GM18499 (cell line): ENCODE results near the gene SALL3.

ENCODE experiments used
- ATAC-seq: cut with Tn5 transposase; IDR thresholded peaks from one replicate; pipeline ENCODE4 v1.9.1; 2021; ENCODE audit warnings: moderate number of reproducible peaks; ENCODE audit not compliant: insufficient read depth, unreplicated experiment

The SALL3 gene

DNA sequence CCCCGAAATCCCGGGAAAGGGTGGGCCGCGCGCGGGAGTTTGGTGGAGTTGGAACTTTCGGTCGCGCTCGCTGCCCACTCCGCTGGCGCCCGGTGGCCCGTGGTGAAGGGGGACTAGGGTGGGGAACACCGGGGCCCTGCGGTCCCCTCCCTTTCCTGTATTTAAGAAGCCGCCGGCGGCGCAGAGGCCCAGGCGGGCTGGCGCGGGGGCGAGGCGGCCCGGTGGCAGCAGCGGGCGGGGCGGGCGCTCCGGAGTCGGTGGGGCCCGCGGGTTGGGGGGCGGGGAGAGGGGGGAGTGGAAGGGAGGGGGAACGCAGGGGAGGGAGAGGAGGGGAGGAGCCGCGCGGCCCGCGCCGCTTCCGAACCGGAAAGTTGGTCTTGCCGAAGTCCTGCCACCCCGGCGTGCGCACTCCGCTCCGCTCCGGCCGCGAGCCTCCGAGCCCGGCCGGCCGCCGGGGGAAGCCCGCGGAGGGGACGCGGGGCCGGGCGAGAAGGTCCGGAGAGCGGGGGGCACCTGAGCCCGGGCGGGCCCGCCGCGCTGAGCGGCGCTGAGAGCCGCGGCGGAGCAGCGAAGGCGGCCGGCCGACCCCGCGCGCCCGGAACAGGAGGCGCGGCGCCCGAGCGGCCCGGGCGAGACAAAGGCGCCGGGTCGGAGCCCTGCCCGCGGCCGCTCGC, 425 bp upstream of the SALL3 start:
- ATAC-seq, result no peak

DNA sequence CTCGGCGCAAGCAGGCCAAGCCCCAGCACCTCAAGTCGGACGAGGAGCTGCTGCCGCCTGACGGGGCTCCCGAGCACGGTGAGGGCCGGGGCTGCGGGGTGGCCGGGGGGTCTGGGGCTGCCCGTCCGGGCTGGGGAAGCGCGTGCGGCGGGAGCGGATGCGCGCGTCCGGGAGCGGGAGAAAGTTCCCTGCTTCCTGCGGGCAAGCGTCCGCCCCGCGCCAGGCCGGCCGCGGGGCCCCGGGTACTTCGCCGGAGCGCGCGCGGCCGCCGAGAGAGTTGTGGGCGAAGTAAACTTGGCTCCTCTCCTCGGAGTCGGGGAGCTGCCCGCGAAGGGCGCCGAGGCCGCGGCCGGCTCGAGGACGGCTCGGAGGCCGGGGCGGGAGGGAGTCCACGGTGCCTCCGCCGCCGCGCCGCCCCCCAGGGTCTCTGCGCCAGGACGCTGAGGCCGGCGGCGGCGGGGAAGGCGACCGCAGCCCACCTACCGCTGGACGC, 707 bp downstream of the SALL3 start:
- ATAC-seq, result no peak

DNA sequence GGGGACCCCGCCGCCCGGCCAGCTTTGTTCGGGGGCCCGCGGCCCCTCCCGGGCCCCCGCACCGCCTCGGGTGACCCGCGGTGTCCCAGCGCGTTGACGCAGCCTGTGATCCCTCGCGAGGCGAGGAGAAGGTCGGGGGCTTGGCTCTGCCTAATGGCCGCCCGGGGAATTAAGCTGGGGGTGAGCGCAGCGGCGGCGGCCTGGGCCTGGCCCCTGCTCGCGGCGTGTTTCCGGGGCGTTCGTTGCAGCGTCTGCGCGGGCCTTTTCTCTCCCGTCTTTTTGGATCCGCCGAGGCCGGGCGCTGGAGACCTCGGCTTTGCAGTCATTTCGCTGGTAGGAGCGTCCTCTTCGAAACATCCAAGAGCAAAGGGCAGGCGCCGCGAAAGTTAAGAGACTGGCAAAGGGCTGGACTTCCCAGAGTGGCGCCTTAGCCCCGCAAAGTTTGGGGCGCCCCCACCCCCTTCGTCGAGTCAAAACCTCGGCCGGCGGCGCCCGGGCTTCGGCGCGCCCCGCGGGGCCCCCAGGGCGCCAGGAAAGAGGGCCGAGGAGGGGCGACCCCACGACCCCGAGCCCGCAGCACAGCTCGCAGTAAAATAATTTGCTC, 1.3 kb downstream of the SALL3 start:
- no peak for ATAC-seq

DNA sequence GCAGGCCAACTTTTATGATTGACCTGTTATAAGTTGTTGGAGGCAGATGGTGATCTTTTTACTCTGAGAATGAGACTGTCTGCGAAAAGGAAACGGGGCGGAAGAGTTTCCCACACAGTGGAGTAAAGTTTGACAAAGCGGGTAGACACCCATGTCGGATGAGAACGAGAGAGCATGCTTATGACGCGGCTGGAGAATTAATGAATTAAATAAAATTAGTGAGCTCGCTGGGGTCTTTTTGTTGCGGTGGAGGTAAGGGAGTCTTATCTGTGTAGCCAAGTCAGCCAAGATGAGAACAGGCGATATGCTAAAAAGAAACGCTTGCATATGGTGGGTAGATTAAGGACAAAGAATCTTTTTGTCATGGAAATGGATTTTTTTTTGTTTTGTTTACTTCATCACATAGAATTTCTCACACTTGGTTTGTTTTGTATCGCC, 1.8 kb downstream of the SALL3 start:
- ATAC-seq, result no peak

DNA sequence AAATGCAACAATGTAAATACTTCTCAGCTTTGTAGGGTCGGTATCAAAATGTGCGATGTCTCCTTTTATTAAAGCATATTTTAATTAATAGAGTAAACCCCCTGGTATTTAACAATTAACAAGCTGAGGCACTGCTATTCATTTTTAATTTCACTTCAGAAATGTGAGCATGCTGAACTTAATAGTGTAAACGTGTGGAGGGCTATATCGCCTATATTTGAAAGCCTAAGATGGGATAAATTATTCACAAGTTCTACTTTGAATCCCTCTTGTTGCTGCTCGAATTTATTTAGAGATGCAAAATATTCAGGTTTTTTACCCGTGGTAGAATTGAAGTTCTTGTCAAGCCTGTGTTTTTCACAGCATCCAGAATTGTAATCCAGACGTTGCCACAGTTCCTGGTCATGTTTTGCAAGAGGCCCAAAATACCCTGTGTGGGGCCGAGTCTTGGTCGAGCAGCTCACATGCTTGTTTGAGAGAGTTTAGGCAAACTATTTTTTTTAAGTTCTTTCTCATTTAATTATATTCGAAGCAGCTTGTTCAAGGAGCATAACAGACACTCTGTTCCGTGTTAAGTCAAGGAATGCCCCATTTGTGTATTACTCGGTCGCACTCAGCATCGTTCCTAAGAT, 2.5 kb downstream of the SALL3 start:
- ATAC-seq, result no peak

DNA sequence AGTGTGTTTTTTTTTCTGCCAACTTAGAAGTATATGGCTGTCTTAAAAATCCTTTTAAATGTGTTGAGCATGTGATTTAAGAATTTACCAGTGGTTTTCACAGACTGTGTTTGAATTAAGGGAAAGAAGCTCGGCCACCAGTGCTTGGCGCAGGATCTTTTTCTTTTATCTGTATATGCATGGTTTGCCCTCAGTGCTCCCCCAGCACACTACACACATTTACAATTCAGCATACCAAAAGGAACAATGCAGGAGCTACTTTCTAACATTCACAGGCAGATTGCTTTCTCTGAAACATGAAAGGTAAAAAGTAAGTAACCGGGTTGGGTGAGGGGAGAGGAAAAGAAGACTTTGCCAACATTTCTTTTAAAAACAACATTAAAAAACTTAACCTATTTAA, 3.9 kb downstream of the SALL3 start:
- no peak for ATAC-seq

DNA sequence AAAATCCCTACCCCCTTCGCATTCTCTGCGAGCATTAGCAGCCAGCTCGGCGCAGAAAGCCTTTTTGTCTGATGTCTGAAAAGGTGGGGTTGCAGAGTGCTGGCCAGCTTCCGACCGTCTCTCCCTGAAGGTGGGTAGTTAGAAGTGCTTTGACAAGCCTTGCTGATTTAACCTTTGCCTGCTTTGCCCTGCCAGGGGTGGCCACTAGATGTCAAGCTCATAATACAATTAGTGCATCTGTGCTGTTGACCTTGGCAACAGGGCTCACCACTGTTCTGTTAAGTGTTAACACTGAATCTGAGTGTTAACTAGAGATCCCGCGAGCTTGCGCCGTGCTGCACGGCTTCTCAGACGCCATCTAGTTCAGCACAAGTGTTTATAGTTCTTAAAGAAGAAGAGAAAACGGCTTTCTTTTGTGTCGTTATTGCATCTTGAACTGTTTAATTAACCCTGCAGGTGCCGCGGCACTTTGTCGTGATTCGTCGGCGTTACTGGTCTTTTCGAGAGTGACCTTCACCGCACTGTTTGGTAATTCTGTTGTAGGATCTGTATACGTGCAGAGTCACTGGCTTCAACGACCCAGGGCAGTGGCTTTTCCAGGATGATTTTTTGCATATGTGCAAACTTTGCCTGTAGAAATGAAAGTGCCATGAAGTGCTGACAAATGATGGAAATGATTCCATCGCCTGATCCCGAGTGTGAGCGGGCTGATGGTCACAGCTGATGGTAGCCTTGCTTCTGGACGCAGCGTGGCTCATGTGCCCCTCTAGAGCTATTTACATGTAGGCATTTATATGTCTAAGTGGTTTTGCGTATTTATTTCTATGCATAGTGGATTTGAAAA, 5.5 kb downstream of the SALL3 start:
- no peak for ATAC-seq

DNA sequence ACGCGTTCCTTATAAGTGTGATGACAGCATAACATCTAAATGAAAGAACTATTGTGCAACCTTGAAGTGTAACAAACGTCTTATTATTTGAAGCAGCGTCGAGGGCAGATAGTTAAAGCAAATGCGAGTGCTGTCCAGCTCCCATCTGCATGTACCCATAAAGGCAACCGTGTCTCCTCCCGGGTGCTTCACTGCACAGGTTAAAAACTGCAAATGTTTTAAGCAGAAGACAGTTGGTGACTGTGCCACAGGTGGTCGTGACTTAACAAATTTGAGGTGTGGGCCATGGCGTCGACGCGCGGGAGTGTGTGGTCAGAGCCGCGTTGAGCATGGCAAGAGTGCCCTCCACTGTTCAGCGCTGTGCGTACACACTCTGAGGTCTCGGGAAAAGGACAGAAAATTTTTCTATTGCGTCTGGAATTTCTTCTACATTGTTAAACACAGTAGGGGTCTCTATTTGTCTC, 6.4 kb downstream of the SALL3 start:
- ATAC-seq, result no peak

DNA sequence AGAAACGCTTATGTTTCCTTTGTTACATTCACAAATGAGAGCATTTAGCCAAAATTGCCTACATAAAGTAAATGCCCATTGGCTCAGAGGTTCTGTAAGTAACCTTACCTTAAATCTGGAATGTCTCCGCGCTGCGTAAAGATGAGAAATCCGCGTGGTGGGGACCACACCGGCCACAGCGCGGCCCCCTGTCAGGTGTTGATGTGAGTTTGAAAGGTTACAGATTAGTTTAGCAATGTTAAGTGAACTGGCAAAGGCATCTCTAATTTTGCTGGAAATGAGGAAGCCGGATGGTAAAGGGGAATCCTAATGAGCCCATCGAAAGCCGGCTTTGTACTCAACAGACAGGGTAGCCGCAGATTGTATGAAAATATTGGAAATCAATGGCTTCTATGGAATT, 11.8 kb downstream of the SALL3 start:
- no peak for ATAC-seq

DNA sequence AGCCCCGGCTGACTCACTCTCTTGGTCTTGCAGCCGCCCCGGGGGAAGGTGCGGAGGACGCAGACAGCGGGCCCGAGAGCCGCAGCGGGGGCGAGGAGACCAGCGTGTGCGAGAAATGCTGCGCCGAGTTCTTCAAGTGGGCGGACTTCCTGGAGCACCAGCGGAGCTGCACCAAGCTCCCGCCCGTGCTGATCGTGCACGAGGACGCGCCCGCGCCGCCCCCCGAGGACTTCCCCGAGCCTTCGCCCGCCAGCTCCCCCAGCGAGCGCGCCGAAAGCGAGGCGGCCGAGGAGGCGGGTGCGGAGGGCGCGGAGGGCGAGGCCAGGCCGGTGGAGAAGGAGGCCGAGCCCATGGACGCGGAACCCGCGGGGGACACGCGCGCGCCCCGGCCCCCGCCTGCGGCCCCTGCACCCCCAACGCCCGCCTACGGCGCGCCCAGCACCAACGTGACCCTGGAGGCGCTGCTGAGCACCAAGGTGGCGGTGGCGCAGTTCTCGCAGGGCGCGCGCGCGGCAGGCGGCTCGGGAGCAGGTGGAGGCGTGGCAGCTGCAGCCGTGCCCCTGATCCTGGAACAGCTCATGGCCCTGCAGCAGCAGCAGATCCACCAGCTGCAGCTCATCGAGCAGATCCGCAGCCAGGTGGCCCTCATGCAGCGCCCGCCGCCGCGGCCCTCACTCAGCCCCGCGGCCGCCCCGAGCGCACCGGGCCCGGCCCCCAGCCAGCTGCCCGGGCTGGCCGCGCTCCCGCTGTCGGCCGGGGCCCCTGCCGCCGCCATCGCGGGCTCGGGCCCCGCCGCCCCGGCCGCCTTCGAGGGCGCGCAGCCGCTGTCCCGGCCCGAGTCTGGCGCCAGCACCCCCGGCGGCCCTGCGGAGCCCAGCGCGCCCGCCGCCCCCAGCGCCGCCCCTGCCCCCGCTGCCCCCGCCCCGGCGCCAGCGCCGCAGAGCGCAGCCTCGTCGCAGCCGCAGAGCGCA, 12.7 kb downstream of the SALL3 start:
- ATAC-seq, result no peak

DNA sequence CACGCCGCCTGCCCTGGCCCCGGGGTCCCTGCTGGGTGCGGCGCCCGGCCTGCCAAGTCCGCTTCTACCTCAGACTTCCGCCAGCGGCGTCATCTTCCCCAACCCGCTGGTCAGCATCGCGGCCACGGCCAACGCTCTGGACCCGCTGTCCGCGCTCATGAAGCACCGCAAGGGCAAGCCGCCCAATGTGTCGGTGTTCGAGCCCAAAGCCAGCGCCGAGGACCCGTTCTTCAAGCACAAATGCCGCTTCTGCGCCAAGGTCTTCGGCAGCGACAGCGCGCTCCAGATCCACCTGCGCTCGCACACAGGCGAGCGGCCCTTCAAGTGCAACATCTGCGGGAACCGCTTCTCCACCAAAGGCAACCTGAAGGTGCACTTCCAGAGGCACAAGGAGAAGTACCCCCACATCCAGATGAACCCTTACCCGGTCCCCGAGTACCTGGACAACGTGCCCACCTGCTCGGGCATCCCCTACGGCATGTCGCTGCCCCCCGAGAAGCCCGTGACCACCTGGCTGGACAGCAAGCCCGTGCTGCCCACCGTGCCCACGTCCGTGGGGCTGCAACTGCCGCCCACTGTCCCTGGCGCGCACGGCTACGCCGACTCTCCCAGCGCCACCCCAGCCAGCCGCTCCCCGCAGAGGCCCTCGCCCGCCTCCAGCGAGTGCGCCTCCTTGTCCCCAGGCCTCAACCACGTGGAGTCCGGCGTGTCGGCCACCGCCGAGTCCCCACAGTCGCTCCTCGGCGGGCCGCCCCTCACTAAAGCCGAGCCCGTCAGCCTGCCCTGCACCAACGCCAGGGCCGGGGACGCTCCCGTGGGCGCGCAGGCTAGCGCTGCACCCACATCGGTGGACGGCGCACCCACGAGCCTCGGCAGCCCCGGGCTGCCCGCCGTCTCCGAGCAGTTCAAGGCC, 13.7 kb downstream of the SALL3 start:
- no peak for ATAC-seq

DNA sequence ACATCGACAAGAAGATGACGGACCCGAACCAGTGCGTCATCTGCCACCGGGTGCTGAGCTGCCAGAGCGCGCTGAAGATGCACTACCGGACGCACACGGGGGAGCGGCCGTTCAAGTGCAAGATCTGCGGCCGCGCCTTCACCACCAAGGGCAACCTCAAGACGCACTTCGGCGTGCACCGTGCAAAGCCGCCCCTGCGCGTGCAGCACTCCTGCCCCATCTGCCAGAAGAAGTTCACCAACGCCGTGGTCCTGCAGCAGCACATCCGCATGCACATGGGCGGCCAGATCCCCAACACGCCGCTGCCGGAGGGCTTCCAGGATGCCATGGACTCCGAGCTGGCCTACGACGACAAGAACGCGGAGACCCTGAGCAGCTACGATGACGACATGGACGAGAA, 14.4 kb downstream of the SALL3 start:
- ATAC-seq, result no peak

DNA sequence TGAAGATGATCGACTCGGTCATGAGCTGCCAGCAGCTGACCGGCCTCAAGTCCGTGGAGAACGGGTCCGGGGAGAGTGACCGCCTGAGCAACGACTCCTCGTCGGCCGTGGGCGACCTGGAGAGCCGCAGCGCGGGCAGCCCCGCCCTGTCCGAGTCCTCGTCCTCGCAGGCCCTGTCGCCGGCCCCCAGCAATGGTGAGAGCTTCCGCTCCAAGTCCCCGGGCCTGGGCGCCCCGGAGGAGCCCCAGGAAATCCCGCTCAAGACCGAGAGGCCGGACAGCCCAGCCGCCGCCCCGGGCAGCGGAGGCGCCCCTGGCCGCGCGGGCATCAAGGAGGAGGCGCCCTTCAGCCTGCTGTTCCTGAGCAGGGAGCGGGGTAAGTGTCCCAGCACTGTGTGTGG, 14.9 kb downstream of the SALL3 start:
- ATAC-seq, result no peak

DNA sequence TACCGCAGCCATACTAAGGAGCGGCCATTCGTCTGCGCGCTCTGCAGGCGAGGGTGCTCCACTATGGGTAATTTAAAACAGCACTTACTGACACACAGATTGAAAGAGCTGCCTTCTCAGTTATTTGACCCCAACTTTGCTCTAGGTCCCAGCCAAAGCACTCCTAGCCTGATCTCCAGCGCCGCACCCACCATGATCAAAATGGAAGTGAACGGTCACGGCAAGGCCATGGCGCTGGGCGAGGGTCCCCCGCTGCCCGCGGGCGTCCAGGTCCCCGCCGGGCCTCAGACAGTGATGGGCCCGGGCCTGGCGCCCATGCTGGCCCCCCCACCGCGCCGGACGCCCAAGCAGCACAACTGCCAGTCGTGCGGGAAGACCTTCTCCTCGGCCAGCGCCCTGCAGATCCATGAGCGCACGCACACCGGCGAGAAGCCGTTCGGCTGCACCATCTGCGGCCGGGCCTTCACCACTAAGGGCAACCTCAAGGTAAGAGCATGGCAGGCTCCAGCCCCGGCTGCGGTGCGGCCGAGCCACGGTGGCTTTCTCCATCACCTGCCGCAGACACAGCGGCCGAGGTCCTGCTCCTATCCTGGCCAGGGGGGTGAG, 15.5 kb downstream of the SALL3 start:
- ATAC-seq, result no peak

DNA sequence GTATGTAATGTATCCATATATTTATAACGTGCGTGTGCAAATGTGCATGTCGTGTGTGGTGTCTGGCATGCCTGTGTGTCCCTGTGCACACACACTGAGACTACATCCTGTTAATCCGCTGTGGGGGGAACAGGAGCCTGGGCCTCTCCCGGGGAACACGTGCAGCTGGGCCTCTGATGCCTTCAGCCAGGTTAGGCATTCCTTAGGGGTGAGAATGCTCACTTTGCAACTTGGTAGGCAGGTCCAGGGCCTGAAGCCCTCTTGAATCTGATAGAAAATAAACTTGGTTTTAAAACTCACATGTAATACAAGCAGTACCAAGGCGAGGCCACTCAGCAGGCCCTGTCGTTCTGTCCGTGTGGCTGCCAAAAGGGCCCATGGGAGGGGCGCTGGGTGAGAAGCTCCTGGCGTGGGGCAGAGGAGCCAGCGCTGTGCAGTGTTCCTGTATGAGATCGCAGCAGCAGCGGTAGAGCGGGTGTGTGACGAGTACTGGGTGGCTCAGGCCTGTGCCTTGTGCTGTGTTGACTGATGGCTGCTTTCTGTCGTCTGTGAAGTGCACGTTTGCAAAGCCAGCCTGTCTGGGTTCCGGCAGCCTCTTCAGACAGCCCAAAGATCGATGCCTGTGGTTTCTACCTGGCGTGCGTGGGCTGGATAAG, 16.2 kb downstream of the SALL3 start:
- no peak for ATAC-seq

DNA sequence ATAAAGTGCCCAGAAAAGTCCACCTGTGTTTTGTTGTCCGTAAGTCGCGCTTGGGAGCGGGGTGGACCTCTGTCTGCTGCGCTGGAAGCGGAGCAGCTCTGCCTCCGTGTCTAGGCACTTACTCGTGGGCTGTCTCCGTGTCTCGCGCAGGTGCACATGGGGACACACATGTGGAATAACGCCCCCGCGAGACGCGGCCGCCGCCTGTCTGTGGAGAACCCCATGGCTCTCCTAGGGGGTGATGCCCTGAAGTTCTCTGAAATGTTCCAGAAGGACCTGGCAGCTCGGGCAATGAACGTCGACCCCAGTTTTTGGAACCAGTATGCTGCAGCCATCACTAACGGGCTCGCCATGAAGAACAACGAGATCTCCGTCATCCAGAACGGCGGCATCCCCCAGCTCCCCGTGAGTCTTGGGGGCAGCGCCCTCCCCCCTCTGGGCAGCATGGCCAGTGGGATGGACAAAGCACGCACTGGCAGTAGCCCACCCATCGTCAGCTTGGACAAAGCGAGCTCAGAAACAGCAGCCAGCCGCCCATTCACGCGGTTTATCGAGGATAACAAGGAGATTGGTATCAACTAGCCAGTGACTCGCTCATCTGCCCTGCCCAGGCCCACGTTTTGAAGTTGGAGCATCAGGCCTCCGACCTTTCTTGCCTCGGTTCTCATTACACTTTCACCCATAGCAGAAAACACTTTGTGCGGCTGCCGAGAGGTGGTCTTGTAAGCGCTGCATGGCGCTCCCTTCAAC, 17.3 kb downstream of the SALL3 start:
- no peak for ATAC-seq
